Hepatocyte (in vitro differentiated cells): ENCODE measurements around the gene DDX28. TPM values are rescaled to one million over a fixed set of nuclear protein-coding genes. Genes with fewer than 3 reads are reported as not detected.

ENCODE experiments used
- DNase-seq: peaks from one replicate; pipeline ENCODE4 v3.0.0-alpha.2; 2016; ENCODE audit warnings: low spot score
- H2AFZ ChIP-seq: fragments of 200-600 bp; sonication (generic); 2 replicates; pipeline ENCODE4 v1.6.0; 2016; ENCODE audit warnings: antibody characterized with exemption, mild to moderate bottlenecking
- H3K27ac ChIP-seq: fragments of 200-600 bp; sonication (generic); 2 replicates; pipeline ENCODE4 v1.5.1; 2016; ENCODE audit warnings: mild to moderate bottlenecking
- H3K27me3 ChIP-seq: fragments of 200-600 bp; sonication (generic); 2 replicates; pipeline ENCODE4 v1.6.1; 2016
- H3K36me3 ChIP-seq: fragments of 200-600 bp; sonication (generic); replicated peaks from 2 replicates; pipeline ENCODE4 v1.5.1; 2016; ENCODE audit warnings: low read depth; ENCODE audit not compliant: insufficient read depth
- H3K4me1 ChIP-seq: fragments of 200-600 bp; sonication (generic); 2 replicates; pipeline ENCODE4 v1.5.1; 2016; ENCODE audit warnings: mild to moderate bottlenecking, moderate library complexity; ENCODE audit not compliant: insufficient read depth
- H3K4me2 ChIP-seq: fragments of 200-600 bp; sonication (generic); 2 replicates; pipeline ENCODE4 v1.6.0; 2016
- H3K4me3 ChIP-seq: fragments of 200-600 bp; sonication (generic); 2 replicates; pipeline ENCODE4 v1.5.1; 2016; ENCODE audit warnings: mild to moderate bottlenecking
- H3K79me2 ChIP-seq: fragments of 200-600 bp; sonication (generic); 2 replicates; pipeline ENCODE4 v1.6.0; 2017; ENCODE audit warnings: mild to moderate bottlenecking
- H3K9me2 ChIP-seq: fragments of 200-600 bp; sonication (generic); replicated peaks from 2 replicates; pipeline ENCODE4 v1.6.0; 2017; ENCODE audit warnings: mild to moderate bottlenecking; ENCODE audit not compliant: insufficient read depth
- H3K9me3 ChIP-seq: fragments of 200-600 bp; sonication (generic); 2 replicates; pipeline ENCODE4 v1.5.1; 2016; ENCODE audit warnings: low read depth, mild to moderate bottlenecking
- H4K20me1 ChIP-seq: fragments of 200-600 bp; sonication (generic); 2 replicates; pipeline ENCODE4 v1.6.0; 2016; ENCODE audit warnings: mild to moderate bottlenecking; ENCODE audit not compliant: insufficient read depth, poor library complexity, severe bottlenecking
- EZH2 ChIP-seq: fragments of 200-600 bp; sonication (generic); IDR thresholded peaks from 2 replicates; pipeline ENCODE4 v1.6.1; 2016; ENCODE audit warnings: antibody characterized with exemption, mild to moderate bottlenecking, borderline replicate concordance
- EZH2phosphoT487 ChIP-seq: fragments of 200-600 bp; sonication (generic); IDR thresholded peaks from one replicate; pipeline ENCODE4 v1.6.1; 2018; ENCODE audit warnings: antibody characterized with exemption, mild to moderate bottlenecking, low read depth, moderate library complexity; ENCODE audit not compliant: unreplicated experiment, severe bottlenecking
- WGBS: methylation state at CpG from one replicate; pipeline ENCODE4 v1.1.6; 2016; ENCODE audit warnings: low lambda C conversion rate; ENCODE audit errors: missing lambda C conversion rate; 5-methylcytosine and 5-hydroxymethylcytosine counted together
- polyA plus RNA-seq: library from polyadenylated mRNA; unstranded; fragments of >200 nt; fragmentation: Nextera tagmentation; extraction: Ambion mirVana; gene quantifications from 2 replicates; pipeline ENCODE4 v1.2.1, GENCODE V29; 2016
- total RNA-seq: library from RNA; depleted of rRNA; stranded (reverse); fragments of >200 nt; gene quantifications from 2 replicates; pipeline ENCODE4 v1.2.3, GENCODE V29; 2014
- TF ChIP-seq, protein P1 (sequence below): fragments of 200-600 bp; sonication (generic); IDR thresholded peaks from 2 replicates; pipeline ENCODE4 v1.5.1; 2016; ENCODE audit warnings: antibody characterized with exemption, mild to moderate bottlenecking; ENCODE audit not compliant: poor library complexity

The DDX28 gene
- total and polyA plus RNA-seq, 2 experiments from 2014 or later, result 8.6 to 12.5 TPM

- peak overlapping the region; percentile 83 for H3K27ac ChIP-seq
Observed at GRCh38 chr16:68064791-68065365, 41.8 kb upstream of the DDX28 start.

DNA sequence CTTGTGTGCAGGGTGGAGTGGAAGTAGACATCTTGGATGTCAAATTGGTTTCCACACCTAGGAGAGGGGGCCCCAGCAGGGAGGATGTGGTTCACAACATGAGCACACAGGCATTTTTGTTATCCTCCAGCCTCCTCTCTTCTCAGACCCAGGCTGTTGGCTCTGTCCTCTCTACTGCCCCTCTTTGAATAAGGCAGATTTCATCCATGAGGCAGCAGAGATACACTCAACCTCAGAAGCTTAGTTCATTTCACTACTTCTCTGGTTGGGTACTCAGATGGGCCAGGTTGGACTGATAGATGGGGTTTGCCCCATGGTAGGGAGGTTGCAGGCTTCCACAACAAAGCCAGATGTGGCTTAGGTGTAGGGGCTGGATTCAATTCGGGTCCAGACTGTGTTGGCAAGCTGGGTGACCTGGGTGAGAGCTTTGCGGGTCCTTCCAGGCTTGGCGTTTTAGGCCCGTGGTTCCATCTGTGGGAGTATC is 39.9 kb upstream of the DDX28 start:
- Histone ChIP-seq H3K79me2 (no peaks in the 10 kb centered on the region), H3K27ac (no peak overlapping the region), H4K20me1 (no peaks in the 10 kb centered on the region), H3K9me2 (no peaks in the 10 kb centered on the region), H3K4me2 (no peak overlapping the region), H3K9me3 (no peaks in the 10 kb centered on the region), H3K36me3 (no peaks in the 10 kb centered on the region), H3K27me3 (no peaks in the 10 kb centered on the region), H3K4me3 (no peak overlapping the region), H3K4me1 (peaks cover 4% of the 10 kb centered on the region), H2AFZ (no peak overlapping the region)
- no peak for DNase-seq
- no peak for TF ChIP-seq EZH2phosphoT487
- 96% methylated on average over 4 of the region's 4 CpGs for WGBS

More at GRCh38 chr16:68064791-68065365, 41.8 kb upstream of the DDX28 start:
- peak; percentile 86 for DNase-seq
- Histone ChIP-seq H4K20me1 (no peaks in the 10 kb centered on the region), H3K36me3 (no peaks in the 10 kb centered on the region), H3K4me1 (peaks cover 4% of the 10 kb centered on the region), H3K4me2 (no peak overlapping the region), H3K9me3 (no peaks in the 10 kb centered on the region), H2AFZ (no peak overlapping the region), H3K4me3 (no peak overlapping the region), H3K27me3 (no peaks in the 10 kb centered on the region), H3K9me2 (no peaks in the 10 kb centered on the region), H3K79me2 (no peaks in the 10 kb centered on the region)
- TF ChIP-seq EZH2phosphoT487 (no peak), EZH2 (no peak)
- TF ChIP-seq, protein P1, sequence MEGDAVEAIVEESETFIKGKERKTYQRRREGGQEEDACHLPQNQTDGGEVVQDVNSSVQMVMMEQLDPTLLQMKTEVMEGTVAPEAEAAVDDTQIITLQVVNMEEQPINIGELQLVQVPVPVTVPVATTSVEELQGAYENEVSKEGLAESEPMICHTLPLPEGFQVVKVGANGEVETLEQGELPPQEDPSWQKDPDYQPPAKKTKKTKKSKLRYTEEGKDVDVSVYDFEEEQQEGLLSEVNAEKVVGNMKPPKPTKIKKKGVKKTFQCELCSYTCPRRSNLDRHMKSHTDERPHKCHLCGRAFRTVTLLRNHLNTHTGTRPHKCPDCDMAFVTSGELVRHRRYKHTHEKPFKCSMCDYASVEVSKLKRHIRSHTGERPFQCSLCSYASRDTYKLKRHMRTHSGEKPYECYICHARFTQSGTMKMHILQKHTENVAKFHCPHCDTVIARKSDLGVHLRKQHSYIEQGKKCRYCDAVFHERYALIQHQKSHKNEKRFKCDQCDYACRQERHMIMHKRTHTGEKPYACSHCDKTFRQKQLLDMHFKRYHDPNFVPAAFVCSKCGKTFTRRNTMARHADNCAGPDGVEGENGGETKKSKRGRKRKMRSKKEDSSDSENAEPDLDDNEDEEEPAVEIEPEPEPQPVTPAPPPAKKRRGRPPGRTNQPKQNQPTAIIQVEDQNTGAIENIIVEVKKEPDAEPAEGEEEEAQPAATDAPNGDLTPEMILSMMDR, result peak; percentile 64
- 31% methylated on average over 2 of the region's 2 CpGs for WGBS

DNA sequence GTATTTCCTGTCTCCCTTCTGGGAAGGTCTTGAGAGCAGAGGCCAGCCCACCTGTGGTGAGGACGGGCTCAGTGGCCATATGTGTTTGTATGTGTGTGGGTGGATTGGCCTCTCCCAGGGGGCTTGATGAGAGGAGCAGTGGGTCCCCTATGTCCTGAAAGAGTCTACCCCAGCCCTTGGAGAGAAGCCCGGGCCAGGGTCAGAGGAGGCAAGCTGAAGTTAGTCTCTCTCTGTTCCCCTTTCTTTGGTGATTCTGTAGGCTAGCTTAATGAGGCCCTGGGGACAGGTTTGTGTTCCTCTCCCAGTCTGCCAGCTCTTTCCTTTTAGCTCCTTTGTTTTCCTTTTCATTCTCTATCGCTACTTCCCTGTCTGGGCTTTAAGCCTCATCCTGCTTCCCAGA is 38.4 kb upstream of the DDX28 start:
- Histone ChIP-seq H3K4me1 (peaks cover 4% of the 10 kb centered on the region), H3K27me3 (no peaks in the 10 kb centered on the region), H3K27ac (no peak overlapping the region), H3K9me2 (no peaks in the 10 kb centered on the region), H3K4me2 (no peak overlapping the region), H3K36me3 (no peaks in the 10 kb centered on the region), H3K9me3 (no peaks in the 10 kb centered on the region), H3K79me2 (no peaks in the 10 kb centered on the region), H2AFZ (no peak overlapping the region), H4K20me1 (no peaks in the 10 kb centered on the region), H3K4me3 (no peak overlapping the region)
- TF ChIP-seq, protein P1, result no peak
- no peak for TF ChIP-seq EZH2phosphoT487
- no peak for TF ChIP-seq EZH2
- DNase-seq, result no peak
- WGBS, result 94% methylated on average over 3 of the region's 3 CpGs

- Histone ChIP-seq H3K9me3 (no peaks in the 10 kb centered on the region), H2AFZ (no peak overlapping the region), H4K20me1 (no peaks in the 10 kb centered on the region), H3K36me3 (no peaks in the 10 kb centered on the region), H3K4me2 (no peak overlapping the region), H3K27ac (no peak overlapping the region), H3K79me2 (no peaks in the 10 kb centered on the region), H3K4me1 (no peaks in the 10 kb centered on the region), H3K27me3 (no peaks in the 10 kb centered on the region), H3K9me2 (no peaks in the 10 kb centered on the region), H3K4me3 (no peak overlapping the region)
- TF ChIP-seq EZH2phosphoT487, result no peak
- TF ChIP-seq EZH2, result no peak
- TF ChIP-seq, protein P1, result no peak
- DNase-seq, result no peak
Observed at GRCh38 chr16:68059804-68060203, 36.8 kb upstream of the DDX28 start.
